ENCODE measurements around the gene PCCA. TPM values are rescaled to one million over a fixed set of nuclear protein-coding genes. Genes with fewer than 3 reads are reported as not detected.

The PCCA gene
- total RNA-seq, 3 donors from 2014 or later: 55.7 to 98.6 (median 70.5) TPM

- Histone ChIP-seq H3K9me3 (no peaks in the 10 kb centered on the region), H3K36me3 (ENCODE audit: low read depth) (no peaks in the 10 kb centered on the region), H3K4me3 (no peak overlapping the region), H3K4me1 (ENCODE audit: low read depth) (no peaks in the 10 kb centered on the region)
- DNase-seq (no peak), ATAC-seq (no peak)
- intact Hi-C loops (cut with DNase I, micrococcal nuclease): no loop called here
- TF ChIP-seq, protein P1, sequence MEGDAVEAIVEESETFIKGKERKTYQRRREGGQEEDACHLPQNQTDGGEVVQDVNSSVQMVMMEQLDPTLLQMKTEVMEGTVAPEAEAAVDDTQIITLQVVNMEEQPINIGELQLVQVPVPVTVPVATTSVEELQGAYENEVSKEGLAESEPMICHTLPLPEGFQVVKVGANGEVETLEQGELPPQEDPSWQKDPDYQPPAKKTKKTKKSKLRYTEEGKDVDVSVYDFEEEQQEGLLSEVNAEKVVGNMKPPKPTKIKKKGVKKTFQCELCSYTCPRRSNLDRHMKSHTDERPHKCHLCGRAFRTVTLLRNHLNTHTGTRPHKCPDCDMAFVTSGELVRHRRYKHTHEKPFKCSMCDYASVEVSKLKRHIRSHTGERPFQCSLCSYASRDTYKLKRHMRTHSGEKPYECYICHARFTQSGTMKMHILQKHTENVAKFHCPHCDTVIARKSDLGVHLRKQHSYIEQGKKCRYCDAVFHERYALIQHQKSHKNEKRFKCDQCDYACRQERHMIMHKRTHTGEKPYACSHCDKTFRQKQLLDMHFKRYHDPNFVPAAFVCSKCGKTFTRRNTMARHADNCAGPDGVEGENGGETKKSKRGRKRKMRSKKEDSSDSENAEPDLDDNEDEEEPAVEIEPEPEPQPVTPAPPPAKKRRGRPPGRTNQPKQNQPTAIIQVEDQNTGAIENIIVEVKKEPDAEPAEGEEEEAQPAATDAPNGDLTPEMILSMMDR (IDR thresholded peaks at IDR 0.05): no peak
Measured at GRCh38 chr13:100356889-100357288, 268.0 kb downstream of the PCCA start.

GRCh38 chr13:100357764-100358163, 268.9 kb downstream of the PCCA start:
- Histone ChIP-seq H3K4me1 (ENCODE audit: low read depth) (no peaks in the 10 kb centered on the region), H3K36me3 (ENCODE audit: low read depth) (no peaks in the 10 kb centered on the region), H3K9me3 (no peaks in the 10 kb centered on the region), H3K4me3 (no peak overlapping the region)
- DNase-seq: no peak
- intact Hi-C loops (cut with DNase I, micrococcal nuclease): no loop called here
- TF ChIP-seq, protein P1 (IDR thresholded peaks at IDR 0.05): no peak
- ATAC-seq: no peak

- H3K4me3 ChIP-seq: no peak overlapping the region
- TF ChIP-seq, protein P1 (IDR thresholded peaks at IDR 0.05): no peak
- DNase-seq (no peak), ATAC-seq (no peak)
- H3K9me3 ChIP-seq: no peaks in the 10 kb centered on the region
- H3K4me1 ChIP-seq (ENCODE audit: low read depth): no peaks in the 10 kb centered on the region
- intact Hi-C loops (cut with DNase I, micrococcal nuclease): no loop called here
- H3K36me3 ChIP-seq (ENCODE audit: low read depth): no peaks in the 10 kb centered on the region
Measured at GRCh38 chr13:100361504-100361903, 272.6 kb downstream of the PCCA start.

DNA sequence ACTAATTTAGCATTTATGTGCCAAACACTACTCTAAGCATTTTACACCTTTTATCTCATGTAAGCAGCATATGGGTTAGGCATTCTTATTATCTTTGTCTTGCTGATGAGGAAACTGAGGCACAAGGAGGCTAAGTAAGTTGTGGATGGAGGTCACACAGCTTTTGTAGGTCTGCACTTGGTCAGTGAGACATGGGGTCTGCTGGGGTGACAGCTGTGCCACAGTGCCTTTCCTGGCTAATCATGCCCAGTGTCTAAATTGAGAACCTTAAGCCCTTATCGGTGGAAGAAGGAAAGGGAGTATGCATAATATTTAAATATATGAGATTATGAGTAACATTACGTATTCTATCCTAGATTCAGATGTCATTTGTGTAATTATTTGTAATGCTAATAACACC, 273.5 kb downstream of the PCCA start:
- Histone ChIP-seq H3K9me3 (no peaks in the 10 kb centered on the region), H3K36me3 (ENCODE audit: low read depth) (no peaks in the 10 kb centered on the region), H3K4me3 (no peak overlapping the region), H3K4me1 (ENCODE audit: low read depth) (no peaks in the 10 kb centered on the region)
- ATAC-seq (no peak), DNase-seq (no peak)
- TF ChIP-seq, protein P1 (IDR thresholded peaks at IDR 0.05): no peak
- intact Hi-C loops (cut with DNase I, micrococcal nuclease): no loop called here

GRCh38 chr13:100362781-100363180, 273.9 kb downstream of the PCCA start:
- intact Hi-C loops (cut with DNase I, micrococcal nuclease): no loop called here
- no peaks in the 10 kb centered on the region for H3K9me3 ChIP-seq
- no peaks in the 10 kb centered on the region for H3K4me1 ChIP-seq (ENCODE audit: low read depth)
- TF ChIP-seq, protein P1 (IDR thresholded peaks at IDR 0.05): no peak
- H3K4me3 ChIP-seq: no peak overlapping the region
- ATAC-seq (no peak), DNase-seq (no peak)
- H3K36me3 ChIP-seq (ENCODE audit: low read depth): no peaks in the 10 kb centered on the region

GRCh38 chr13:100363285-100363711, 274.4 kb downstream of the PCCA start:
- ATAC-seq (no peak), DNase-seq (no peak)
- intact Hi-C loops (cut with DNase I, micrococcal nuclease): no loop called here
- Histone ChIP-seq H3K4me1 (ENCODE audit: low read depth) (no peaks in the 10 kb centered on the region), H3K36me3 (ENCODE audit: low read depth) (no peaks in the 10 kb centered on the region), H3K9me3 (no peaks in the 10 kb centered on the region), H3K4me3 (no peak overlapping the region)
- TF ChIP-seq, protein P1 (IDR thresholded peaks at IDR 0.05): no peak

Data from mucosa of descending colon (tissue), 3 donors.